Endometrium (tissue), 2 donors: ENCODE results near the gene IKBKG.
A peak's percentile ranks its signal among the peaks of the same experiment; 100 is the strongest.
"Not testable (repeated sequence)": the region's sequence is repeated elsewhere in the genome, so short reads cannot be mapped to it uniquely, and the experiment has no call there.

Experiments
- FAIRE-seq: peaks from 2 replicates; lab custom pipeline; 2012; peaks lifted over from hg19 to GRCh38; lab: Jason Lieb, UNC
- donor health status: control.
- donor health status: control.

IKBKG gene

DNA sequence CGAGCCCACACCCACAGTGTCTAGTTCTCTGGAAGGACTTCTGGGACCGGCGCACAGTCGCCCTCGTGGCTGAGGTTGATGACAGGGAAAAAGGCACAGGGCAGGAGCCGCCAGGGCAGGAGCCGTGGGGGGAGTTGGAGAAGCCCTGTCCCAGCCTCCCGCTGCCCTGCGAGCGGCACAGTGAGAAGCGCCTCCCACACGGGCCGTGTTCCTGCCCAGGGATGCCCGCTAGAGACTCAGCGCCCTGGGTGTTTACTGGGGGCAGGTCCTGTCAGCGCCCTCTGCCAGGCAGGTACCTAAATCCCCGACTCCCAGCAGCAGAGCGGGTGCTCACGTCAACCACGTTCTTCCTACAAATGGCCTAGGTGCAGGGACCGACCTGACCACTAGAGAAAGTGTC is 11.5 kb downstream of the IKBKG start:
- FAIRE-seq: not testable (repeated sequence)

DNA sequence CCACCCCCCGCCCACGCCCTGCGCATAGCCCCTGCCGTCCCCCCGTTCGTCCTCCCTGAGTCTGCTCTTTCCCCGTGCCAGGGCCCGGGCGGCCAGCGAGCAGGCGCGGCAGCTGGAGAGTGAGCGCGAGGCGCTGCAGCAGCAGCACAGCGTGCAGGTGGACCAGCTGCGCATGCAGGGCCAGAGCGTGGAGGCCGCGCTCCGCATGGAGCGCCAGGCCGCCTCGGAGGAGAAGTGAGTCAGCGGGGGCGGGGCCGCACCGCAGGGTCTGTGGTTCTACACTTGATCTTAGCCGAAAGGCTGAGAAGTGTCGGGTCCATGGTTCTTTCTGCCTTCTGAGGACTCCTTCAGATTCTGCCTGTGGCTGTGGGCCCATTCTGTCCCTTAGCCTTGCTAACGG is 12.9 kb downstream of the IKBKG start:
- not testable (repeated sequence) for FAIRE-seq

DNA sequence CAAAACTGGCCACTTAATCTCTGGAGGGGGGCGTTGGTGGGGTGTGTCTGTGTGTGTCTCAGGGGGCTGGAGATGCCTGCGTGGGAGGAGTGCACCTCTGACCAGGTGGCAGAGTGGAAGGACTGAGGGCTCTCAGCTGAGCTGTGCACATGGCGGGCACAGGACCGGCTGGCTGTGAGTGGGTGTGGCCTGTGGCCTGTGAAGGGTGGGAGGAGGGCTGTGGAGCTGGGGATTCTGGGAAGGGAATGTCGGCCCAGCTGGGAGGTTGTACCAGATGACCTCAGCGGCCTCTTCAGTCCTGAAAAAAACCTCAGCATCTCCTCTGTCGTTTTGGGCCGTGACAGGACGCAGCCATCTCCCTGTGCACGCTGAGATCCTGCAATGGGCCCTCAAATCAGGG is 14.9 kb downstream of the IKBKG start:
- not testable (repeated sequence) for FAIRE-seq

DNA sequence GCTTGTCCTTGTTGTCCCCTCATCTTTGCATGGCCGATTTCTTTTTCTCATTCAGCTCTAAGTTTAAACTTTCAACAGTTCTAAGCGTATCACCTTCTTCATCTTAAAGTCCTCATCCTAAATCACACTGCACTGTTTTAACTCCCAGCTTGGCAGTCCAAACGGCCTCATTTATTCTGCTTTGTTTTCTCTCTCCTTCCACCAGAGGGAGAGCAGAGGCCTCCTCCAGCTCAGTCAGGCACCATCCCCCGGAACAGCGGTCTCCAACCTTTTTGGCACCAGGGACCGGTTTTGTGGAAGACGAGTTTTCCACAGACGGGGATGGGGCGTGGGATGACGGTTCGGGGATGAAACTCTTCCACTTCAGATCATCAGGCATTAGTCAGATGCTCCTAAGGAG is 22.9 kb downstream of the IKBKG start:
- FAIRE-seq: not testable (repeated sequence)

DNA sequence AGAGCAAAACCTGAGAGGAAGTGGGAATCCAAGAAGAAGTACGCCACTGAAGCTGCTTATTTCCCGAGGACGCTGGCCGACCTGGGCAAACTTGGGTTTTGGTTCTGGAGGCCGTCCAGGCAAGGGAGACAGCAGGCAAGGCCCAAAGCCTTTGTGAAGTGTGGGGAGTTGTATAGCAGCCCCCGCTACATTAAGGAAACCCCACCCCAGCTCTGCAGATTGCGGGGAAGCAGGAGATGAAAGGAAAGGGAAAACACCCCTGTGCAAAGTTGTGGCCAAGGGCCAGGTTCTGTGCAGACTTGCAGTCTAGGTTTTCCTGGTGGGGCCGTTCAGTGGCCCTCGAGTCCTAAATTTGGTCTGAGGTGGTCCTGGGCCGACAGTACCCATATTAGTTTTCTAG is 25.6 kb downstream of the IKBKG start:
- FAIRE-seq: not testable (repeated sequence)

DNA sequence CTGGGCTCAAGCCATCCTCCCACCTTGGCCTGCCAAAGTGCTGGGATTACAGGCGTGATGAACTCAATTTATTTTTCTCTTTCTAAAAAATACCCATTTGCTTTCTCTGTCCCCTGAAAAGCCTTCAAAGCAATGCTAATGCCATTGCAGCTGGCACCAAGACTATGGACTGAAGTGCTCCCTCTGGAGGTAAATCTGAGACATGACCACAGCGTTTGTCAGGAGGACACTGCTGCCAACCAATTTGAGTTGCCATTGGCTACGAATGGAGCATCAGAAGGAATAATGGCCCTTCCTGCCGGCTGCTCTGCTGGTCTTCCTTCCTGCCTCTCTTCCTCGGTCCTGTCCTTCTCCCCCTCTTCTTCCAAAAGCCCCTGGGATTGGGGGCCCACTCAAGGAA is 27.7 kb downstream of the IKBKG start:
- not testable (repeated sequence) for FAIRE-seq

DNA sequence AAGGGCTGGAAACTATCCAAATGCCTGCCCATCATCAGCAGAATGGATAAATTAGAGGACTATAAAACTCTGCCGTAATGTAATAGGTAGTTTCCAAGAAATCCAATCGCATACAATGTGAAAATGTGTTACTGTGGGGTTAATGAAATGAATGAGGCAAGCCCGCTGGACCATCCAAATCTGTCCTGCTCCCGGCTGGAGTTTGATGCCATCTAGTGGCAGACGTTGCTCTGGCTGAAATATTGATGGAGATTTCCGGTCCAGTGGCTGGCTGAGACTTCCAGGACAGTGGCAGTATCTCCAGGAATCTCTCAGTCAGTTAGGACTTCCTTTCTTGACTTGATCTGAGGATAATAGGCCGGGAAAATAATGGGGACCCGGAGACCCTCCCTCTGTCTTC is 35.6 kb downstream of the IKBKG start:
- FAIRE-seq: not testable (repeated sequence)

DNA sequence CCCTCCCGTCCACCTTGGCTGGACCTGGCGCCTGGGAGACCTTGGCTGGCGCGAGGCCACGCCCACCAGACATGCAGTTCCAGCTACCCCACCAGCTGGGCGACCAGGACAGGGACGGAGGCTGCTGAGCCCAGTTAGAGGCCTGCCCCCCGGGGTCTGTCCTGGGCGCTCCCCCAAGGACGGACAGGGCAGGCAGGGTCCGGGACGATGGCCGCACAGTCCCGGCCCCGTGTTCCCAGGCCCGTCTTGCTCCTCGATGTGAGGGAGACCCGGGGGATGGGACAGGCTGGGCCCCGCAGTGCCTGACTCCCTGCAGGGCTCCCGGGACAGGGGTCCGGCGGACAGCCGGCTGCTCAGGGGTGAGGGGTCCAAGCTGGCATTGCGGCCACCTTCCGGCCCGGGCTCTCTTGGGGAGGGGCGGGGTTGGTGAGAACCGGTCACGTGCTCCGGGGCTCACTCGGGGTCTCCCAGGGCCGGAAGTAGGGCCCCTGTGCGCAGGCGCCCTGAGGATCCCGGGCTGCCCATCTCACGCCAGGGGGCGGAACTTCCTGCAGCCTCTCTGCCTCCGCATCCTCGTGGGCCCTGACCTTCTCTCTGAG is 37.3 kb downstream of the IKBKG start, which contains the start of gene CTAG1A:
CTAG1A (plus strand) TSS at position 549 of the 599 bp plus-strand sequence. CDS start 74 bp downstream, outside the sequence.
- not testable (repeated sequence) for FAIRE-seq

DNA sequence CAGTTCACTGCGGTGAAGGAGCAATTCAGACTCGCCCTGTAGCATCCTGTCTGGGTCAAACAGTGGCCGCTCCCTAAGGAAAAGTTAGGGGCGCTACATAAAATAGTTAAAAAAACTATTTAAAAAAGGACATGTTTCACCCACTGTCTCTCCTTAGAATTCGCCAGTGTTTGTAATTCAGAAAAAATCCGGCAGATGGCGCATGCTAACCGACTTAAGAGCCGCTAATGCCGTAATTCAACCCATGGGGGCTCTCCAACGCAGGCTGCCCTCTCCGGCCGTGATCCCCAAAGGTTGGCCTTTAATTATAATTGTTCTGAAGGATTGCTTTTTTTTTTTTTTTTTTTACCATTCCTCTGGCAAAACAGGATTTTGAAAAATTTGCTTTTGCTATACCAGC is 43.0 kb downstream of the IKBKG start:
- peak; percentile 53 for FAIRE-seq

DNA sequence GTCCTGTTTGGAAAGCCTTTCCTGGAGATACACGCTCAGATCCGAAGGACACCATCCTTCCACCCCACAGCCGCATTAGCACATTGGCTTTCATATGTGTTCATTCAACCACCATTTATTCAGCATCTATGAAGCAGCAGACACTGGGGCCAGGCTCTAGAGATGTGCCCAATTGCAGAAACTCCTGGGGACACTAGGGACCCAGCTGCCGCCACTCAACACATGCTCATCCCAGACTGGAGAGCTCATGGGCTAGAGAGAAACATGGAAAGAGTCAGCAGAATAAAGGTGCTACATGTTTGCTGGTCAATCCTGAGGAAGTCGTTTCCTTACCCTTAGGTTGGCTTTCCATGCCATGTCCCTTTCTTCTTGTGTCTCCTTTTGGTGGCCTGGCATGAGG is 45.1 kb downstream of the IKBKG start:
- FAIRE-seq: no peak

DNA sequence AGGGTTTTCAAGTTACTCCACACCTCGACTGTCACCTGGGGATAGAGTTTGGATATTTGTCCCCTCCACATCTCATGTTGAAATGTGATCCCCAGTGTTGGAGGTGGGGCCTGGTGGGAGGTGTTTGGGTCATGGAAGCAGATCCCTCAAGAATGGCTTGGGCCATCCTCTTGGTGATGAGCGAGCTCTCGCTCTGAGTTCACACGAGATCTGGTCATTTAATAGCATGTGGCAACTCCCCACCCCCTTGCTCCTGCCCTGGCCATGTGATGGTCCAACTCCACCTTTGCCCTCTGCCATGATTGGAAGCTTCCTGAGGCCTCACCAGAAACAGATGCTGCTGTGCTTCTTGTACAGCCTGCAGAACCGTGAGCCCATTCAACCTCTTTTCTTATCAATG is 45.8 kb downstream of the IKBKG start:
- no peak for FAIRE-seq

DNA sequence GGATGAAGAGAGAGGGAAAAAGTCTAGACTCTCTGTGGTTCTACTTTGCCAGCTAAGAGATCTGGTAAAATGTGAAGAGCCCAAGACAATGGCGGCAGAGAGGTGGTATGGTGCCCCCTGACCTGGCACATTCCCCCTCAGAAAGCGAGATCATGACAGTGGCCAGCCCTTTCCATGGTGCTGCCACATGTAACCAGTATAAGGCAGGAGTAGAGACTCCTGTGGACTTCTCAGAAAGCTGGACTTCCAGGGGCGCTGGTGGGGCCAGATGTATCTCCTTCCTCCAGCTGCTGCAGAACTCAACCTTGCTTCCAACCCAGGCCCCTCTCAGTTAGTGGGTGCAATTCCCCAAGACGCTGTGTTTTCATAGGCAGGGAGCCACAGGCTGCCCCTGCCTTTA is 47.1 kb downstream of the IKBKG start:
- FAIRE-seq: no peak

DNA sequence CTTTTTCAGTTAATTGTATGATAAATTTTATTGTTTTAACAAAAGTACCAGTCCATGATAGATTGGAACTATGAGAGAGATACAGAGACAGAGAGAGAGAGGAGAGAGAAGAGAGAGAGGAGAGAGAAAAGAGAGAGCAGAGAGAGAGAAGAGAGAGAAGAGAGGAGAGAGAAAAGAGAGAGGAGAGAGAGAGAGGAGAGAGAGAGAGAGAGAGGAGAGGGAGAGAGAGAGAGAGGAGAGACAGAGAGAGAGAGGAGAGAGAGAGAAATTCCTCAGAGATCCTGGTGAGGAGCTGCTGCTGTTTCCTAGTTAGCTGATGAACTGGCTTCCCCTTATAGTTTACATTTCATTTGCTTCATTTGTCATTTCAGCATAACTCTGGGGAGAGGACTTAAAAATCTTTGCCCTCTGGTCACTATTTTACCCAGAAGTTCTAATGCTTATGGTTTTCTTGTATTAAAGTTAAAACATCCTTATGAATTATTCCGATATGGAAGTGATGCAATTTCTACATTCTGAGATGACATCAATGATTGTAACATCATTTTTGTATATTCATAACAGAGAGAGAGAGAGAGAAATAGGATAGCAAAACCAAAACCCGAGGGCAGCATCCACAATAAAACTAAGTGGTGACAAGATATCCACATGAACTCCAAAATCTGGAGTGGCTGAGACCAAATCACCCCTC is 48.3 kb downstream of the IKBKG start:
- FAIRE-seq: no peak

DNA sequence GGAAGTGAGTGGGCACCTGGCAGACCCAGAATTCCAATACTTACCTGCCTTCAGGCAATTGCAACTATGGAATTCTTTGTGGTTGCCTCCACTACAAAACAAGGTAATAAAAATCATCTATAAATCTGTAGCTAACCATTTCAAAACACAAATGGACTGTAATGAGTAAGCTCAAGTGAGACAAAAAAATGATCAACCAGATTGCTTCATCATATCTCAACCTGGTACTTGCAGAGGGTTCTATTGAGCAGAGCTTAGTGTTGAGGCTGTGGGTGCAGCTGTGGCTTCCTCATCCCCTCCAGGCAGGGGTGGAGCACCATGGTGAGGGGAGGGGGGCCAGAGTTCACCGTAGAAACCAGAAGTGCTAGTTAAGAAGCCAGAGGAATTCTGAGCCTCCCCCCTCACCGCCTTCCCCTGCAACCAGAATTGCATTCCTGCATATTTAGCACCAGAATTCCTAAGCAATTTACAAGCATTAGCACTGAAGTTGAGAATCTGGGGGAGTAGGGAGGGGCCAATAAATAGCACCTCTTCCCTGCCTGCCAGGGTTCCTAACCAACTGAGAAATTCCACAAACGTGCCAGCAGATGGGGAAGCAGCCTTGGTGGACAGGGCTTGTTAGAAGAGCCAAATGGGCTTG is 49.0 kb downstream of the IKBKG start:
- no peak for FAIRE-seq

DNA sequence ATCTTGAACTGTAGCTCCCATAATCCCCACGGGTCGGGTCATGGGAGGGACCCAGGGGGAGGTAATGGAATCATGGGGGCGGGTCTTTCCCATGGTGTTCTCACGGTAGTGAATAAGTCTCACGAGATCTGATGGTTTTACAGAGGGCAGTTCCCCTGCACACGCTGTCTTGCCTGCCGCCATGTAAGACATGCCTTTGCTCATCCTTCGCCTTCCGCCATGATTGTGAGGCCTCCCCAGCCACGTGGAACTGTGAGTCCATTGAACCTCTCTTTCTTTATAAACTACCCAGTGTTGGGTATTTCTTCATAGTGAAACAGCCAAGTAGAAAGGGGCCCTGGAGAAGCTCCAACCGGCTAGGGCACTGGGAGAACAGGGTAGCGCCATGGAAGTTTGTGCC is 49.8 kb downstream of the IKBKG start:
- FAIRE-seq: no peak

DNA sequence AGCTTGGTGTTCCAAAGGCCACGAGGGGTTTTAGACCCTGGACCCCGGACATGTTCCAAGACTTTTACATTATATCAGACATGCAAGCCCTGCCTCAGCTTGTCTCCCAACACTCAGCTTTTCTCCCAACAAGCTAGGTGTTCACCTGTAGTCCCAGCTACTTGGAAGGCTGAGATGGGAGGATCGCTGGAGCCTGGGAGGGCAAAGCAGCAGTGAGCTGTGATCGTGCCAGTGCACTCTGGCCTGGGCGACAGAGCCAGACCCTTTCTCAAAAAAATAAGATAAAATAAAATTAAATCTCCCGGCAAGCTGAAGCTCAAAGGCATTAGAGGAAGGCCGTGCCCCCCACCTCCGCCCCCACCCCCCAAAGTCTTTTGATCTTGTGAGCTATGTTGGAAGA is 51.2 kb downstream of the IKBKG start:
- FAIRE-seq: no peak

DNA sequence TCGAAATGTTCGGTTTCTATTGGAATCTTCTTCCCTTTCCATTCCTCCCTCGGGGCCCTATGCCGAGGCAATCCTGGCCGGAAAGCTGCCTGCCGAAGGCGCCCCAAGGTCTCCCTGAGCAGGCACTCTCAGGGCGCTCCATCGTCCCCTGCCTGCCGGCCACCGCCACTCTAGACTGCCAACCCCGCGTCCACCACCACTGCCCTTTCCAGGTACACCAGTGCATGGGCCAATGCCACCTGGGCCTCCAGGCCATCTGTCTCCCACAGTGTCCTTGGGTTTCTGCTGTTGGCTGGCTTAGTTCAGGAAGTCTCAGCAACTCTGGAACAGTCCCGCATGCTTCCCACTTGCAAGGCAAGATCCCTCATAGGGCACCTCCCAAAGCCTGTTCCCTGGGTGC is 52.1 kb downstream of the IKBKG start:
- FAIRE-seq: no peak

DNA sequence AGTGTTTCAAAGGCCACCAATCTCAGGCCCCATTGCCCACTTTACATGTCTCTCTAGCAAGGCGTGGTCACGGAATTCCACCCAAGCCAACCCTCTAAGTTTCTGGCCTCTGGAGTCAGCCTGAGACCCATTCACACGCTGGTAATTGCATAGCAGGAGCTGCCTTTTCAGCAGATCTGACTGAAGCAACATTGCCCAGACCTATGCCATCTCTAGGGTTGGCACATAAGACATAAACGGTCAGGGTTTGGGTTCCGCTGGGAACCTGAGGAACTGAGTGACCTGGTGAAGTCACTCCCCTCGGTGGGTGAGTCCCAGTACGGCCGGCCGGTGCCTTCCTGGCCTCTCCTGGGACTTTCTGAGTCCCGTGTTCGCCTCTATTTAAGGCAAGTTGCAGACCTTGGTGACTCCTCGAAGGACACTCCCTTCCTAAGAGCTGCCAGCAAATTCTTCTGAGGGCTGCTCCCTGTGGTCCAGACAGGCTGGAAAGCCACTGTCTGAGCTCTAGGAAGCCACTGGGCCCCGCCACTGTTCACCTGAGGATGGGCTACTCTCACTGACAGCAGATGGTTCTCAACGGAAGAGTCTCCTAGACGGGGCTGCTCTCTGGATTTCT is 53.4 kb downstream of the IKBKG start:
- no peak for FAIRE-seq

DNA sequence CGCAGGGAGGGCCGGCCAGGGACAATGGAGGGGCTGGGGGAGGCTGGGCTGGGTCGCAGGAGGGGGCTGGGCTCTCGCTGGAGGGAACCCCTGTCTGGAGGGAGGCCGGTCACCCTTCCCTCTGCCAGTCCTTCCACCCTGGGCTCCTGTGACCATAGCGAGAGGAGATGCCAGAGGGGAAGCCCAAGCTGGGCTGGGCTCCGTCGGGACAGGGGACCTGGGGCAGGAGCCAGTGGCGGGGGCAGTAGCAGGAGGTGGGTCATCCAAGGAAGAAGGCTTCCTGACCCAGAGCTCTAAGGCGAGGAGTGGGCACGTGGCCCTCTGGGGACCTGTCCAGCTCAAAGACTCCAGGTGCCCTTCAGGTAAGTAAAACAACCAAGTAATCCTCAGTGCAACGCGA is 54.8 kb downstream of the IKBKG start:
- FAIRE-seq: no peak

DNA sequence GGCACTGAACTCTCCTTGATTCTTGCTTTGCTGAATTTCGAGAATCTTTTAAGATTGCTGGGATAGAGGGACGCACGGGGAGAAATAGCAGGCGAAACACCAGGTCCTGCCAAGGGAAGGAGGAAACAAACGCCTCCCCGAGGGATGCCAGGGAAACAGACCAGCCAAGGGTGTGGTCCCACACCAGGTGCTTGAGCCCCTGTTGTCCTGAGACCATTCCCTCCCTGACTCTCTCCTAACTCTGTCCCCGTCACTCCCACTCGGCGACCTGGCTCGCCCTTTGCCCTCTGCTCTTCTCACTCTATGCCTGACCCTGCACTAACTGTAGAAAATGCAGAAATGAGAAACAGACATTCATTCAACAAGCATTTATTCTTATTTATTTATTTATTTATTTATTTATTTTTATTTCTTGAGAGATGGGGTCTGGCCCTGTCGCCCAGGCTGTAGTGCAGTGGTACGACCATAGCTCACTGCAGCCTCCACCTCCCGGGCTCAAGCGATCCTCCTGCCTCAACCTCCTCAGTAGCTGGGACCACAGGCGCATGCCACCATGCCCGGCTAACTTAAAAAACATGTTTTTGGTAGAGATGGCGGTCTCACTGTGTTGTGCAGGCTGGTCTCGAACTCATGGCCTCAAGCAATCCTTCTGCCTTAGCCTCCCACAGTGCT is 55.5 kb downstream of the IKBKG start:
- no peak for FAIRE-seq

DNA sequence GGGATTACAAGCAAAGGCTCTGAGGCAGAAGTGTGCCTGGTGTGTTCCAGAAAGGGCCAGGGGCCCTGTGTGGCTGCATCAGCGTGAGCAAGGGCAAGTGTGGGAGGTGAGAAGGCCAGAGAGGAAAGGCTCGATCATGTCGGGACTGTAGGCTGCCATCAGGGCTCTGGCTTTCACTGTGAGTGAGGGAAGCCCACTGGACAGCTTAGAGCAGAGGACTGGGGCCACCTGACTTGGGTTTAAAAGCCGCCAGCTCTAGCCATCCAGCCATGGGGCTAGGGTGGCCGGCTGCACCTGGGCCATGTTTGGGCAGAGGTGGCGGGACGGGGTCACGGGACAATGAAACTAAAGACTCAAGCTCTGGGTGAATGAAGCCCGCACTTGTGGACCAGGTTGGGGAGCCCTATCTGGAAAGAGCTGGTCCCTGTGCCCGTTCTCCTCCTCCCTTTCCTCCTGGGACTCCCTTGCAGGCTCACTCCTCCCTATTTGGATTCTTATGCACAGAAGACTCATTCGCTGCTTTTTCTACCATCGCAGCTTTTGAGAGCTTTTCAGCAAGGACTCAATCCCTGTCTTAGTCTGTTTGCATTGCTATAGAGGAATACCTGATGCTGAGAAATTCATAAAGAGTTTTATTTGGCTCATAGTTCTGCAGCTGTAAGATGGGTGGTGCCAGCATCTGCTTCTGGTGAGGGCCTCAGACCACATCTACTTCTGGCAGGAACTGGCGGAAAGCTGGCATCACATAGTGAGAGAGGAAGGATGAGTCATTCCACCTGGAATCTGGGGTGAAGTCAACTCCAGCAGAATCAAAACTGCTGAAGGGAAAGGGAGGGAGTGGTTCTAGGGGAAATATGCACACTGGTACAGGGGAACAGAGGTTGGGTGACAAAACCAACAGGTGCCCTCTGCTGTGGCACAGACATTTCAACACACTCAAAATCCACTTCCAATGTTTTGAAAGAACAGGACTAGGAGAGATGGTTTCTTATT is 56.3 kb downstream of the IKBKG start:
- FAIRE-seq: no peak
